Breast epithelium (tissue), 3 donors: Measurements from ENCODE around the gene BOD1L1.

Experiments used
- CTCF ChIP-seq, 3 donors: fragments of 450-650 bp; IDR thresholded peaks; one replicate each; pipeline ENCODE4 v1.5.1; 2016 to 2017; ENCODE audit warnings: antibody characterized with exemption in 3 of 3, mild to moderate bottlenecking in 3 of 3, moderate library complexity in 3 of 3
- POLR2A ChIP-seq: fragments of 450-650 bp; IDR thresholded peaks from one replicate; pipeline ENCODE4 v1.6.1; 2016; ENCODE audit warnings: antibody characterized with exemption, mild to moderate bottlenecking, moderate library complexity

GRCh38 chr4:13561673-13562072 is 65.9 kb downstream of the BOD1L1 start:
- no peak for TF ChIP-seq CTCF (IDR thresholded peaks at IDR 0.05)
- TF ChIP-seq POLR2A: no peak
